Measurements from ENCODE around the gene KRTAP9-9.
"Not testable (repeated sequence)": the region's sequence is repeated elsewhere in the genome, so short reads cannot be mapped to it uniquely, and the experiment has no call there.

The KRTAP9-9 gene

DNA sequence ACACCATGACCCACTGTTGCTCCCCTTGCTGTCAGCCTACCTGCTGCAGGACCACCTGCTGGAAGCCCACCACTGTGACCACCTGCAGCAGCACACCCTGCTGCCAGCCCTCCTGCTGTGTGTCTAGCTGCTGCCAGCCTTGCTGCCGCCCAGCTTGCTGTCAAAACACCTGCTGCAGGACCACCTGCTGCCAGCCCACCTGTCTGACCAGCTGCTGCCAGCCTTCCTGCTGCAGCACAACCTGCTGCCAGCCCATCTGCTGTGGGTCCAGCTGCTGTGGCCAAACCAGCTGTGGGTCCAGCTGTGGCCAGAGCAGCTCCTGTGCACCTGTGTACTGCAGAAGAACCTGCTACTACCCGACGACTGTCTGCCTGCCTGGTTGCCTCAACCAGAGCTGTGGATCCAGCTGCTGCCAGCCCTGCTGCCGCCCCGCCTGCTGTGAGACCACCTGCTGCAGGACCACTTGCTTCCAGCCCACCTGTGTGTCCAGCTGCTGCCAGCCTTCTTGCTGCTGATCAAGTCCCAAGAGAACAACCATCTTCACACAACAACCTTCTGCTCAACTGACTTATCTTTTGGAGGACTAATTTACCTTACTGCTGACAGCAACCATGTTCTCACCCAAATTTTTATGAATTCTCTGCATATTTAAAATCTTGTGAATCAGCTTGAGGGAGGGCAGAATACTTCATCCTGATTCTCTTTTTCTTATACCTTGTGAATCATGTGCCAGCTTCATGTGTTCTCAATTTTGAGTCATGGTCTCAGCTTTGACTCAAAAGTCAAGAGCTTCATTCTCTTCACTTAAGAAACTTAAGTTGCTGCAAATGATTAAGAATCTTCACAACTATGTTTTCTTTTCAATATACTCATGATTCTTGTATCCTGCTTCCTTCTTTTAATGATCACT, at the start of gene KRTAP9-9:
TSS of gene KRTAP9-9 (plus strand) at position 4 of the 910 bp plus-strand sequence.
- not testable (repeated sequence) for H3K9me3 ChIP-seq (ENCODE audit: control insufficient read depth, insufficient read depth, low read length); H3K4me3 ChIP-seq (ENCODE audit: low read depth, low read length); H3K27ac ChIP-seq (ENCODE audit: low read depth, low read length); H3K27me3 ChIP-seq (ENCODE audit: control insufficient read depth, insufficient read depth, low read length); H3K36me3 ChIP-seq (ENCODE audit: control insufficient read depth, insufficient read depth, low read length); H3K4me1 ChIP-seq (ENCODE audit: control insufficient read depth, insufficient read depth, low read length); H3K9ac ChIP-seq (ENCODE audit: low read depth, low read length)

DNA sequence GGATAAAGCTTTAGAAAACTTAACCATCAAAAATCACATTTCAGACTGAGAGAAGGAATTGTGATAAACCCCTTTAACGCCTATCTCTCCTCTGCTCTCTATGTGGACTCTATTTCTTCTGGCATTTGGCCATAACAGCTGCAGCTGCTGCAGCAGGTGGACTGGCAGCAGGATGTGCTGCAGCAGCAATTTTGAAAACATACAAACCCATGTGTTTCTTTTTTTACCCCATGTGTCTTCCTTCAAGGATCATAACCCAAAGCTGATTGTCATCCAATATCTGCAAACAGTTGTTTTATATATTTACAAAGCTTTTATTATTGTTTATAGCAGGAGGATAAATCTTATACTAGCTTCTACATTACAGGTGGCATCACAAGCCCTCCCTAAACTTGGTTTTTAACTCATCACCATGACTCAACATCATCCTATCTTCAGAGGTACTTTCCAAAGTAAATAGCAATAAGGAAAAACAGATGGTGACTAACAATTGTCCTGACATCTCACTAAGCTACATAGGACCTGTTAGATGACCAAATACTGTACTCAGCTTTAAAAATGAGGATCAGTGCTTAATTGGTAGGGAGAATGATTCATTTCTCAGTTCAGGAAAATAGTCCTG, 43.2 kb upstream of the KRTAP9-9 start:
- no peak overlapping the region for H3K9ac ChIP-seq (ENCODE audit: low read depth, low read length)
- no peak overlapping the region for H3K27ac ChIP-seq (ENCODE audit: low read depth, low read length)
- H3K27me3 ChIP-seq (ENCODE audit: control insufficient read depth, insufficient read depth, low read length): no peaks in the 10 kb centered on the region
- H3K4me1 ChIP-seq (ENCODE audit: control insufficient read depth, insufficient read depth, low read length): no peaks in the 10 kb centered on the region
- H3K36me3 ChIP-seq (ENCODE audit: control insufficient read depth, insufficient read depth, low read length): no peaks in the 10 kb centered on the region
- H3K9me3 ChIP-seq (ENCODE audit: control insufficient read depth, insufficient read depth, low read length): peaks cover 7% of the 10 kb centered on the region
- H3K4me3 ChIP-seq (ENCODE audit: low read depth, low read length): no peak overlapping the region

DNA sequence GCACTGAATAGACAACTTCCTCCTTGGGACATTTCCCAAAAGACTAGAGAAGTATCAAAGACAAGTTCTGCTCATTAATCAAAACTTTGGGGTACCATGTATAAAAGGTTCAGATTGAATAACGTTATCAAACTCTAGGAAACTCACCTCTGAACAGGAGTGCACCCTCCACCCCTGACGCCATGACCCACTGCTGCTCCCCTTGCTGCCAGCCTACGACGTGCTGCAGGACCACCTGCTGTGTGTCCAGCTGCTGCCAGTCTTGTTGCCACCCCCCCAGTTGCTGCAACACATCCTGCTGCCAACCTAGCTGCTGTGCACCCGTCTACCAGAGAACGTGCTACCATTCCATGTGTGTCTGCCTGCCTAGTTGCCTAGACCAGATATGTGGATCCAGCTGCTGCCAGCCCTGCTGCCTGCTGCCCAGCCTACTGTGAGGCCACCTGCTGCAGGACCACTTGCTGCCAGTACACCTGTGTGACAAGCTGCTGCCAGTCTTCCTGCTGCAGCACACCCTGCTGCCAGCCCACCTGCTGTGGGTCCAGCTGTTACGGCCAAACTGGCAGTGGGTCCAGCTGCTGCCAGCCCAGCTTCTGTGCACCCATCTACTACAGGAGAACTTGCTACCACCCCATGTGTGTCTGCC, 42.5 kb upstream of the KRTAP9-9 start:
- Histone ChIP-seq H3K27me3 (ENCODE audit: control insufficient read depth, insufficient read depth, low read length) (no peaks in the 10 kb centered on the region), H3K36me3 (ENCODE audit: control insufficient read depth, insufficient read depth, low read length) (no peaks in the 10 kb centered on the region), H3K9ac (ENCODE audit: low read depth, low read length) (no peak overlapping the region), H3K4me3 (ENCODE audit: low read depth, low read length) (no peak overlapping the region), H3K4me1 (ENCODE audit: control insufficient read depth, insufficient read depth, low read length) (no peaks in the 10 kb centered on the region), H3K9me3 (ENCODE audit: control insufficient read depth, insufficient read depth, low read length) (0 out of 2 replicates have a peak, but pooled peaks cover 4% of the 10 kb centered on the region), H3K27ac (ENCODE audit: low read depth, low read length) (no peak overlapping the region)

DNA sequence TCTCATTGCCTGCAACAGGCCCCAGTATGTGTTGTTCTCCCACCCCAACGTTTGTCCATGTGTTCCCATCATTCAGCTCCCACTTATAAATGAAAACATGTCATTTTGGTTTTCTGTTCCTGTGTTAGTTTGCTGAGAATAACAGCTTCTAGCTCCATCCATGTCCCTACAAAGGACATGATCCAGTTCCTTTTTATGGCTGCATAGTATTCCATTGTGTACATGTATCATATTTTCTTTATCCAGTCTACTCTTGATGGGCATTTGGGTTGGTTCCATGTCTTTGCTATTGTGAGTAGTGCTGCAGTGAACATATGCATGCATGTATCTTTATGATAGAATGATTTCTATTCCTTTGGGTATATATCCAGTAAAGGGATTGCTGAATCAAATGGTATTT, 39.5 kb upstream of the KRTAP9-9 start:
- no peaks in the 10 kb centered on the region for H3K27me3 ChIP-seq (ENCODE audit: control insufficient read depth, insufficient read depth, low read length)
- no peak overlapping the region for H3K4me3 ChIP-seq (ENCODE audit: low read depth, low read length)
- H3K9me3 ChIP-seq (ENCODE audit: control insufficient read depth, insufficient read depth, low read length): no peaks in the 10 kb centered on the region
- H3K36me3 ChIP-seq (ENCODE audit: control insufficient read depth, insufficient read depth, low read length): no peaks in the 10 kb centered on the region
- H3K4me1 ChIP-seq (ENCODE audit: control insufficient read depth, insufficient read depth, low read length): no peaks in the 10 kb centered on the region
- H3K27ac ChIP-seq (ENCODE audit: low read depth, low read length): no peak overlapping the region
- H3K9ac ChIP-seq (ENCODE audit: low read depth, low read length): no peak overlapping the region

DNA sequence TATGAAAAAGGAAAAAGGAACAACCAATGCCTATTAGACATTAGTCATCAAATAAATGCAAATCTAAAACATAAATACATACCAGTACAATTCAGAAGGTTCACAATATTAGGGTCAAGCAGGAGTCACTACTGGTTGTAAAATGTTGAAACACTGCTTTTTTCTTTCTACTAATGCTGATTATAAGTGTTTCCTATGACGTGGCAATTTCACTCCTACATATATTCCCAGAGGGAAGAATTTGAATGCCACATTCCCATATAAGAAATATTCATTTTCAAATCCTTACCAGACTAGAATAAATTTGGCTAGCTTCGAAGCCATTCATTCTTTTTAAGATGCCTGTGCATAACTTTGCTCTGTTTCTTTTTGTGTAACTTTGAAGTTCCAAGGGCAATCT, 31.4 kb upstream of the KRTAP9-9 start:
- H3K4me1 ChIP-seq (ENCODE audit: control insufficient read depth, insufficient read depth, low read length): no peaks in the 10 kb centered on the region
- H3K4me3 ChIP-seq (ENCODE audit: low read depth, low read length): no peak overlapping the region
- no peaks in the 10 kb centered on the region for H3K36me3 ChIP-seq (ENCODE audit: control insufficient read depth, insufficient read depth, low read length)

DNA sequence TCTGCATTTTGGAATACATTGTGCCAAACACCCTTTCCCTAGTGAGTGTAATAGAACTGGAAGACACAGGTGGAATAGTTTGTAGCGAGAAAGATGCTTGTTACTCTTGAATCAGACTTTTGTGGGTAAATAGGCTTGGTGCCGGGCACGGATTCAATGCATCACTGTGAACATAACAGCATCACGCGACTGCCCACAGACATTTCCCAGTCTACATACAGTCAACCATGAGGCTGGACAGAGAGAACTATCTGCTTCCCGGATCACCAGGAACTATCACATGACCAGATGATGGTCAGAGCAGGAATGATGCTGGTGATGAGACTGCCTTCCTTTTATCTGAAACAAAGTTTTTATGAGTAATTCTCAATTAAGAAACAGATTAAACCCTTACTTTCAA, 29.1 kb upstream of the KRTAP9-9 start:
- Histone ChIP-seq H3K27me3 (ENCODE audit: control insufficient read depth, insufficient read depth, low read length) (no peaks in the 10 kb centered on the region), H3K27ac (ENCODE audit: low read depth, low read length) (no peak overlapping the region), H3K9me3 (ENCODE audit: control insufficient read depth, insufficient read depth, low read length) (no peaks in the 10 kb centered on the region), H3K9ac (ENCODE audit: low read depth, low read length) (no peak overlapping the region), H3K36me3 (ENCODE audit: control insufficient read depth, insufficient read depth, low read length) (no peaks in the 10 kb centered on the region), H3K4me1 (ENCODE audit: control insufficient read depth, insufficient read depth, low read length) (no peaks in the 10 kb centered on the region), H3K4me3 (ENCODE audit: low read depth, low read length) (no peak overlapping the region)

More for the DNA sequence above, 31.4 kb upstream of the KRTAP9-9 start:
- no peaks in the 10 kb centered on the region for H3K27me3 ChIP-seq (ENCODE audit: control insufficient read depth, insufficient read depth, low read length)
- no peak overlapping the region for H3K9ac ChIP-seq (ENCODE audit: low read depth, low read length)
- H3K27ac ChIP-seq (ENCODE audit: low read depth, low read length): no peak overlapping the region
- H3K9me3 ChIP-seq (ENCODE audit: control insufficient read depth, insufficient read depth, low read length): no peaks in the 10 kb centered on the region

DNA sequence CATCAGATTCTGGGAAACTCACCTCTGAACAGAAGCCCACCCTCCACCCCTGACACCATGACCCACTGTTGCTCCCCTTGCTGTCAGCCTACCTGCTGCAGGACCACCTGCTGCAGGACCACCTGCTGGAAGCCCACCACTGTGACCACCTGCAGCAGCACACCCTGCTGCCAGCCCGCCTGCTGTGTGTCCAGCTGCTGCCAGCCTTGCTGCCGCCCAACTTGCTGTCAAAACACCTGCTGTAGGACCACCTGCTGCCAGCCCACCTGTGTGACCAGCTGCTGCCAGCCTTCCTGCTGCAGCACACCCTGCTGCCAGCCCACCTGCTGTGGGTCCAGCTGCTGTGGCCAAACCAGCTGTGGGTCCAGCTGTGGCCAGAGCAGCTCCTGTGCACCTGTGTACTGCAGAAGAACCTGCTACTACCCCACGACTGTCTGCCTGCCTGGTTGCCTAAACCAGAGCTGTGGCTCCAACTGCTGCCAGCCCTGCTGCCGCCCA, 28.5 kb upstream of the KRTAP9-9 start, which contains the start of gene KRTAP9-2:
TSS of gene KRTAP9-2 (plus strand) at position 51 of the 498 bp plus-strand sequence. CDS start at position 58, 7 bp downstream.
- not testable (repeated sequence) for H3K36me3 ChIP-seq (ENCODE audit: control insufficient read depth, insufficient read depth, low read length); H3K4me1 ChIP-seq (ENCODE audit: control insufficient read depth, insufficient read depth, low read length); H3K9me3 ChIP-seq (ENCODE audit: control insufficient read depth, insufficient read depth, low read length); H3K4me3 ChIP-seq (ENCODE audit: low read depth, low read length); H3K27ac ChIP-seq (ENCODE audit: low read depth, low read length); H3K27me3 ChIP-seq (ENCODE audit: control insufficient read depth, insufficient read depth, low read length); H3K9ac ChIP-seq (ENCODE audit: low read depth, low read length)

DNA sequence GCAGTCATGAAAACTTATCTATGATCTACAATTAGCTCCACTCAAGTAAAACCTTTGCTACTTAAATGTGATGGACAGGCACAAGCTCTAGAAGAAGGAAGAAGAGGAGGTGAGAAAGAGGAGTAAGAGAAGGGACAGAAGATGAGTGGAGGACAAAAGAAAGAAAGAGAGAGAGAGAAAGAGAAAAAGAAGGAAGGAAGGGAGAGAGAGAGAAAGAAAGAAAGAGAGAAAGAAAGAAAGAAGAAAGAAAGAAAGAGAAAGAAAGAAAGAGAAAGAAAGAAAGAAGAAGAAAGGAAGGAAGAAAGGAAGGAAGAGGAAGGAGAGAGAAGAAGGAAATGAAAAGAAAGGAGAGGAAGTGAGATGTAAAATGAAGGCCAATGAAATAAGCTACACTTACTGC, 25.1 kb upstream of the KRTAP9-9 start:
- Histone ChIP-seq H3K4me1 (ENCODE audit: control insufficient read depth, insufficient read depth, low read length) (no peaks in the 10 kb centered on the region), H3K9ac (ENCODE audit: low read depth, low read length) (no peak overlapping the region)

DNA sequence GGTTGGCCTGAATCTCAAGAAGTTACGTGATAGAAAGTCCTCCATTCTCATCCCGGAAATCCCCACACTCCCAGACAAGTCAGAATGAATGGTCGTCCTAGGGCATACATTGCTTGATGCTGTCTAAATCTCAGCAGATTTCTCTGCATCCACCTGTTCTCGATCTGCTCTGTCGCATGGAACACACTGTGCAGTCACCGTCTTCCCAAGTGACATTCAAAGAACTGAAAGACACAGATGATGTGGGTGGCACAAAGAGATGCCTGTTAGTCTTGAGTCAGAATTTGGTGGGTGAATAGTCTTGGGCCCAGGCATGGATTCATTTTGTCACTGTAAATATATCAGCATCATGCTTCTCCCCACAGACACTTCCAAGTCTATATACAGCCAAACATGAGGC, 23.5 kb upstream of the KRTAP9-9 start:
- no peak overlapping the region for H3K4me3 ChIP-seq (ENCODE audit: low read depth, low read length)
- no peaks in the 10 kb centered on the region for H3K9me3 ChIP-seq (ENCODE audit: control insufficient read depth, insufficient read depth, low read length)
- H3K27me3 ChIP-seq (ENCODE audit: control insufficient read depth, insufficient read depth, low read length): no peaks in the 10 kb centered on the region
- H3K9ac ChIP-seq (ENCODE audit: low read depth, low read length): no peak overlapping the region
- H3K27ac ChIP-seq (ENCODE audit: low read depth, low read length): no peak overlapping the region
- H3K4me1 ChIP-seq (ENCODE audit: control insufficient read depth, insufficient read depth, low read length): no peaks in the 10 kb centered on the region
- no peaks in the 10 kb centered on the region for H3K36me3 ChIP-seq (ENCODE audit: control insufficient read depth, insufficient read depth, low read length)

More for the DNA sequence above, 25.1 kb upstream of the KRTAP9-9 start:
- Histone ChIP-seq H3K9me3 (ENCODE audit: control insufficient read depth, insufficient read depth, low read length) (no peaks in the 10 kb centered on the region), H3K36me3 (ENCODE audit: control insufficient read depth, insufficient read depth, low read length) (no peaks in the 10 kb centered on the region), H3K4me3 (ENCODE audit: low read depth, low read length) (no peak overlapping the region), H3K27me3 (ENCODE audit: control insufficient read depth, insufficient read depth, low read length) (no peaks in the 10 kb centered on the region), H3K27ac (ENCODE audit: low read depth, low read length) (no peak overlapping the region)

DNA sequence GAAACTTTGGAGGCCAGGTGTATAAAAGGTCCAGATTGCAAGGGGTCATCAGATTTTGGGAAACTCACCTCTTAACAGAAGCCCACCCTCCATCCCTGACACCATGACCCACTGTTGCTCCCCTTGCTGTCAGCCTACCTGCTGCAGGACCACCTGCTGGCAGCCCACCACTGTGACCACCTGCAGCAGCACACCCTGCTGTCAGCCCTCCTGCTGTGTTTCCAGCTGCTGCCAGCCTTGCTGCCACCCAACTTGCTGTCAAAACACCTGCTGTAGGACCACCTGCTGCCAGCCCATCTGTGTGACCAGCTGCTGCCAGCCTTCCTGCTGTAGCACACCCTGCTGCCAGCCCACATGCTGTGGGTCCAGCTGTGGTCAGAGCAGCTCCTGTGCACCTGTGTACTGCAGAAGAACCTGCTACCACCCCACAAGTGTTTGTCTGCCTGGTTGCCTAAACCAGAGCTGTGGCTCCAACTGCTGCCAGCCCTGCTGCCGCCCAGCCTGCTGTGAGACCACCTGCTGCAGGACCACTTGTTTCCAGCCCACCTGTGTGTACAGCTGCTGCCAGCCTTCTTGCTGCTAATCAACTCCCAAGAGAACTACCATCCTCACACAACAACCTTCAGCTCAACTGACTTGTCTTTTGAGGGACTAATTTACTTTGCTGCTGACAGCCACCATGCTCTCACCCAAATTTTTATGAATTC, 22.6 kb upstream of the KRTAP9-9 start, which contains the start of gene KRTAP9-3:
TSS of gene KRTAP9-3 (plus strand) at position 51 of the 707 bp plus-strand sequence. CDS start at position 104, 53 bp downstream.
- not testable (repeated sequence) for H3K9me3 ChIP-seq (ENCODE audit: control insufficient read depth, insufficient read depth, low read length); H3K4me3 ChIP-seq (ENCODE audit: low read depth, low read length); H3K36me3 ChIP-seq (ENCODE audit: control insufficient read depth, insufficient read depth, low read length); H3K27ac ChIP-seq (ENCODE audit: low read depth, low read length); H3K27me3 ChIP-seq (ENCODE audit: control insufficient read depth, insufficient read depth, low read length); H3K4me1 ChIP-seq (ENCODE audit: control insufficient read depth, insufficient read depth, low read length); H3K9ac ChIP-seq (ENCODE audit: low read depth, low read length)
